Activated CD4-positive, alpha-beta T cell treated with anti-CD3 and anti-CD28 coated beads, Interleukin-2, amount 50 U/mL, for 4 hours (primary cell): ENCODE measurements around the gene CYRIA.

Source experiments
- DNase-seq, 2 experiments: peaks; one replicate each; pipeline ENCODE4 v3.0.0-alpha.2; 2020

Gene CYRIA

GRCh38 chr2:16626997-16627605 is 38.5 kb downstream of the CYRIA start:
- DNase-seq: no peak

GRCh38 chr2:16626497-16626896 is 39.1 kb downstream of the CYRIA start:
- no peak for DNase-seq

GRCh38 chr2:16625759-16626158 is 39.9 kb downstream of the CYRIA start:
- DNase-seq: no peak

GRCh38 chr2:16625201-16625729 is 40.4 kb downstream of the CYRIA start:
- DNase-seq: no peak

- no peak for DNase-seq
Measured at GRCh38 chr2:16624436-16624780, 41.2 kb downstream of the CYRIA start.

GRCh38 chr2:16623564-16624435 is 41.8 kb downstream of the CYRIA start:
- no peak for DNase-seq

GRCh38 chr2:16623031-16623430 is 42.6 kb downstream of the CYRIA start:
- DNase-seq: no peak

GRCh38 chr2:16622399-16622968 is 43.1 kb downstream of the CYRIA start:
- DNase-seq: no peak

GRCh38 chr2:16621316-16621715 is 44.3 kb downstream of the CYRIA start:
- no peak for DNase-seq

- no peak for DNase-seq
Measured at GRCh38 chr2:16620590-16620989, 45.0 kb downstream of the CYRIA start.

- no peak for DNase-seq
Measured at GRCh38 chr2:16619576-16620245, 45.9 kb downstream of the CYRIA start.

GRCh38 chr2:16617282-16618266 is 48.1 kb downstream of the CYRIA start:
- DNase-seq: no peak
